GM12892 (cell line): ENCODE data around the gene RNF114.
"Not testable (repeated sequence)": the region's sequence is repeated elsewhere in the genome, so short reads cannot be mapped to it uniquely, and the experiment has no call there.

ENCODE experiments used
- DNase-seq: peaks from one replicate; pipeline ENCODE4 v3.0.0; 2011; ENCODE audit not compliant: insufficient read length
- FAIRE-seq: peaks from 2 replicates; lab custom pipeline; 2011; peaks lifted over from hg19 to GRCh38; lab: Jason Lieb, UNC
- POLR2A ChIP-seq: IDR thresholded peaks from 2 replicates; pipeline ENCODE4 v1.6.1; 2011; ENCODE audit warnings: low read depth, low read length, control low read depth
- POLR2AphosphoS5 ChIP-seq: IDR thresholded peaks from 2 replicates; pipeline ENCODE4 v1.6.1; 2011; ENCODE audit warnings: low read depth, low read length, control low read depth
- TAF1 ChIP-seq: IDR thresholded peaks from 2 replicates; pipeline ENCODE4 v1.6.1; 2011; ENCODE audit warnings: low read depth, mild to moderate bottlenecking, control low read depth, low read length, borderline replicate concordance

Gene RNF114

GRCh38 chr20:49941456-49941855 is 5.3 kb downstream of the RNF114 start:
- no peak for TF ChIP-seq TAF1
- TF ChIP-seq POLR2AphosphoS5: no peak
- TF ChIP-seq POLR2A: no peak
- FAIRE-seq (no peak), DNase-seq (no peak)

- no peak for FAIRE-seq
- no peak for DNase-seq
- TF ChIP-seq POLR2AphosphoS5: no peak
- no peak for TF ChIP-seq TAF1
- no peak for TF ChIP-seq POLR2A
Measured at GRCh38 chr20:49942303-49942702, 6.1 kb downstream of the RNF114 start.

GRCh38 chr20:49942942-49943341 is 6.7 kb downstream of the RNF114 start:
- TF ChIP-seq POLR2A (no peak), TAF1 (no peak), POLR2AphosphoS5 (no peak)
- DNase-seq (no peak), FAIRE-seq (no peak)

- TF ChIP-seq POLR2A (no peak), POLR2AphosphoS5 (no peak), TAF1 (no peak)
- DNase-seq (no peak), FAIRE-seq (no peak)
Measured at GRCh38 chr20:49945306-49945700, 9.1 kb downstream of the RNF114 start.

DNA sequence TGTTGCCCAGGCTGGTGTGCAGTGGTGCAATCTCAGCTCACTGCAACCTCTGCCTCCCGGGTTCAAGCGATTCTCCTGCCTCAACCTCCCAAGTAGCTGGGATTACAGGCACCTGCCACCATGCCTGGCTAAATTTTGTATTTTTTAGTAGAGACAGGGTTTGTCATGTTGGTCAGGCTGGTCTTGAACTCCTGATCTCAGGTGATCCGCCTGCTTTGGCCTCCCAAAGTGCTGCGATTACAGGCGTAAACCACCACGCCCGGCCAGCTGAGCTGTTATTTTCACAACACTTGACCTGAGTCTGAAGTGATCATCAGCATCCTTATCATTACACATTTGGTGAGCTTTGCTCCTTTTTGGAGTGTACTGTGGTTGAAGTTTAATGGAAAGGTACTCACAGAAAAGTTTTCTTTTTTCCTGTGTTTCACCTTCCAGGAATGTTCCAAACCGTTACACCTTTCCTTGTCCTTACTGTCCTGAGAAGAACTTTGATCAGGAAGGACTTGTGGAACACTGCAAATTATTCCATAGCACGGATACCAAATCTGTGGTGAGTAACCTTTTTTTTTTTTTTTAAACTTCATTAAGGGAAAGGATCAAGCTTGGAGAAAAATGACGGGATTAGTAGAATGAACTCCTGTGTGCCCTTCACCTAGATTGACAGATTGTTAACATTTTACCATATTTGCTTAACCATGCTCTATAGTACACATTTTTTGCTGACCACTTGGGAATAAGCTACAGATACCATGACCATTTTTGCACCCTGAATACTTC is 9.7 kb downstream of the RNF114 start:
- FAIRE-seq: no peak
- no peak for DNase-seq
- TF ChIP-seq POLR2AphosphoS5: no peak
- TF ChIP-seq POLR2A: no peak
- no peak for TF ChIP-seq TAF1

DNA sequence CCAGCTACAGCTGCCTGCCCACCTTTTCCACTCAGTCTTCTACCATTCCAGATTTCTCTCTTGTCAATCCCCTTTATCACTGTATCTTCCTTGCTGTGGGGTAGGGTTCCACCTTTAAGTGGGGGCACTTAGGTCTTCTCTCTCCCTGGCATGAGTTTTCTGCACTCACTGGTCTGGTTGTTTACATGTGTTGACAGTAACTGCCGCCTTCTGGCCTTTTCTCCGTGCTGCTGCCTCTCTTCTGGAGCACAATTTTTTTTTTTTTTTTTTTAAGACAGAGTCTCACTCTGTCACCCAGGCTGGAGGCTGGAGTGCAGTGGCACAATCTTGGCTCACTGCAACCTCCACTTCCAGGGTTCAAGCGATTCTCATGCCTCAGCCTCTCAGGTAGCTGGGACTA is 12.0 kb downstream of the RNF114 start:
- TF ChIP-seq TAF1 (no peak), POLR2A (no peak), POLR2AphosphoS5 (no peak)
- no peak for DNase-seq
- FAIRE-seq: no peak

DNA sequence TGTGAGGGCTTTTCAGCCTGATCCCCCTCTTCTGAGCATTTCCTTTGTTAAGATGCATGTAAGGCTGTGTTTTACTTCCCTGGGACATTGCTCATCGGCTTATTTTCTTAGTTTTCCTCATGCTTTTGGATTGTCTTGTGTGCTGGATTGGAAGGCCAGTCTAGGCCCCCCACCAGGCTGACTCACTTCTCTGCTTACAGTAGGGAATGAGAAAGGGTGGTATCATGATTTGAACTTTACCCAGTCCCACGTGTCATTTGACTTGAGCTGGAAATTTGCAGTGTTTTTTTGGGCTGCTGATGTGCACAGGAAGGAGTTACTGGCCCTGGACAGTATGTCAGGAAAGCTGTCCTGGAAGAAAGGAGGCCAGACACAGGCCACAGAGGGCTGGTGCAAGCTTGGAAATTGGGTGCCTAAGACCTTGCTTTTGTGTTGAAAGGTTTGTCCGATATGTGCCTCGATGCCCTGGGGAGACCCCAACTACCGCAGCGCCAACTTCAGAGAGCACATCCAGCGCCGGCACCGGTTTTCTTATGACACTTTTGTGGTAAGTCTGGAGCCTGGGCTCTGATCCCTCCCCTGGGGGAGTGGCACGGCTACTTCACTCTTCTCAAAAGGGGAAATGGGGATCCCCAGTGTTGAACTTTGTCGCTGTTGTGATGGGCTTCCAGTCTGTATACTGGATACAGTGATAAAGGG is 12.8 kb downstream of the RNF114 start:
- no peak for FAIRE-seq
- TF ChIP-seq POLR2AphosphoS5: no peak
- TF ChIP-seq POLR2A: no peak
- TF ChIP-seq TAF1: no peak
- no peak for DNase-seq

- no peak for DNase-seq
- TF ChIP-seq POLR2AphosphoS5 (no peak), POLR2A (no peak), TAF1 (no peak)
- FAIRE-seq: no peak
Measured at GRCh38 chr20:49951151-49951550, 15.0 kb downstream of the RNF114 start.

DNA sequence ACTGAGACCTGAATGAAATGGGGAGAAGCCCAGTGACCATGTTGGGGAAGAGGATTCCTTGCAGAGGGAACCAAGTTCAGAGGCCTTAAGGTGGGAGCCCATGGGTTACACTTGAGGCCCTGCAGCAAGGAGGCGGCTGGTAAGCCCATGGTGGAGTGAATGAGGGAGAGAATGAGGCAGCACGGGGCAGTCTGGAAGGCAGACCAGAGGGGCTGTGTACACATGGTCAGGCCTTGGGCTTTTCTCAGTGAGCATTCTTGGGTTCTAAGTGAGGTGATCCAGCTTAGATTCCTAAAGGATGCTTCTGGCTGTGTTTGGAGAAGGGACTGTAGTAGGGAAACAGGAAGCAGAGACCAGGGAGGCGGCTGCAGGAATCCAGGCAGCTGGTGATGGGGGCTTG is 19.0 kb downstream of the RNF114 start:
- no peak for DNase-seq
- TF ChIP-seq POLR2A (no peak), TAF1 (no peak), POLR2AphosphoS5 (no peak)
- FAIRE-seq: no peak

GRCh38 chr20:49955830-49956396 is 19.7 kb downstream of the RNF114 start:
- FAIRE-seq, DNase-seq: not testable (repeated sequence)

- FAIRE-seq (no peak), DNase-seq (no peak)
- TF ChIP-seq POLR2AphosphoS5 (no peak), POLR2A (no peak), TAF1 (no peak)
Measured at GRCh38 chr20:49956689-49957088, 20.5 kb downstream of the RNF114 start.

DNA sequence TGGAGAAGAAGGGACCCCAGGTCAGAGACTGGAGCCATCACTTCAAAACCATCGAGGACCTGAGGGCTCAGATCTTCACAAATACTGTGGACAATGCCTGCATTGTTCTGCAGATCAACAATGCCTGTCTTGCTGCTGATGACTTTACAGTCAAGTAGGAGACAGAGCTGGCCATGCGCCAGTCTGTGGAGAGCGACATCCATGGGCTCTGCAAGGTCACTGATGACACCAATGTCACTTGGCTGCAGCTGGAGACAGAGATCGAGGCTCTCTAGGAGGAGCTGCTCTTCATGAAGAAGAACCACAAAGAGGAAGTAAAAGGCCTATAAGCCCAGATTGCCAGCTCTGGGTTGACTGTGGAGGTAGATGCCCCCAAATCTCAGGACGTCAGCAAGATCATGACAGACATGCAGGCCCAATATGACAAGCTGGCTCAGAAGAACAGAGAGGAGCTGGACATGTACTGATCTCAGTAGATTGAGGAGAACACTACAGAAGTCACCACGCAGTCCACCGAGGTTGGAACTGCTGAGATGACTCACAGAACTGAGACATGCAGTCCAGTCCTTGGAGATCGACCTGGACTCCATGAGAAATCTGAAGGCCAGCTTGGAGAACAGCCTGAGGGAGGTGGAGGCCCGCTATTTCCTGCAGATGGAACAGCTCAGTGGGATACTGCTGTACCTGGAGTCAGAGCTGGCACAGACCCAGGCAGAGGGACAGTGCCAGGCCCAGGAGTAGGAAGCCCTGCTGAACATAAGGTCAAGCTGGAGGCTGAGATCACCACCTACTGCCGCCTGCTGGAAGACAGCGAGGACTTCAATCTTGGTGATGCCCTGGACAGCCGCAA is 21.1 kb downstream of the RNF114 start:
- FAIRE-seq, DNase-seq: not testable (repeated sequence)
